HG03066 (cell line): ENCODE results near the gene GSTT2B.
"Not testable (repeated sequence)": the region's sequence is repeated elsewhere in the genome, so short reads cannot be mapped to it uniquely, and the experiment has no call there.

ENCODE experiments used
- ATAC-seq: cut with Tn5 transposase; IDR thresholded peaks from one replicate; pipeline ENCODE4 v1.9.1; 2021; ENCODE audit warnings: low read depth; ENCODE audit not compliant: unreplicated experiment

The GSTT2B gene

GRCh38 chr22:23949764-23950163 lies 11.2 kb downstream of the GSTT2B start:
- not testable (repeated sequence) for ATAC-seq

- not testable (repeated sequence) for ATAC-seq
These were observed 13.6 kb downstream of the GSTT2B start for GRCh38 chr22:23947391-23947790.

- not testable (repeated sequence) for ATAC-seq
These were observed 20.8 kb downstream of the GSTT2B start for GRCh38 chr22:23940166-23940565.

DNA sequence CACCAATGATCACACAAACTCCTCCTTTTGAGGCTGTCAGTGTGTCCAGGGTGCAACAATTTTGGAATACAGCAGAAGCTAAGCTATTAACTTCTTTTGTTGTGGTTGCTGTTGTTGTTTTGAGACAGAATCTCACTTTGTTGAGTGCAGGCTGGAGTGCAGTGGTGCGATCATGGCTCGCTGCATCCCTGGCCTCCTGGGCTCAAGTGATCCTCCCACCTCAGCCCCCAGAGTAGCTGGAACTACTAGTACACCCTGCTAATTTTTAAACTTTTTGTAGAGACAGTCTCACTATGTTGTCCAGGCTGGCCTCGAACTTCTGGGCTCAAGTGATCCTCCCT lies 22.0 kb downstream of the GSTT2B start:
- ATAC-seq: no peak

DNA sequence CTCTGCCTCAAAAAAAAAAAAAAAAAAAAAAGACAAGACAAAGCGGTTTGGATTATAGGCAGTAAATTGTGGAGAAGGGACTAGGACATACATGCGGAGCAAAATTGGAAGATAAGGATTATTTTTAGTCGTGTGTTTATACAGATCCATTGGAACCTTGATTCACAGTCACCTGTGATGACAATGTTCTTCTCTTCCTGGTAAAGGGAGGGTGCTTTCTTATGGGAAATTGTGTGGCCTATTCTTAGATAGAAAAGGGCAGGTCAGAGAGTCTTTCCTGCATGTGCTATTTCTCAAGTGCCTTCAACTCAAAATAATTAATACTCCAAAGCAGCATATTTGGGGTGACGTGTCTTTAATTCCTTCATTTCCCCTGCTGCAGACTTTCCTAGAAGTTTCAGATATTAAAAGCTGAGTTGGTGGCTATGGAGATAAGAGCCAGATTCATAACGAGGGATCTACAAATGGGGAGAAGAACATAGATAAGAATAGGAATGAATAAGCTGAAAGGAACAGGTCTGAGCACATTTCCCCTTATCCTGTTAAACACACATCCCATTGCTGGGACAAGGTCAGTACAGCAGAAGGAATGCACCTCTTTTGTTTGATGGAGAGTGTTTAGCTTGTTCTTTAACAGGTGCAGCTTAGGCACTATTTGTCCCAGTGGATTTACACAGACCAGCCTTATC lies 22.5 kb downstream of the GSTT2B start:
- ATAC-seq: no peak

- no peak for ATAC-seq
These were observed 34.4 kb downstream of the GSTT2B start for GRCh38 chr22:23926561-23926960.

DNA sequence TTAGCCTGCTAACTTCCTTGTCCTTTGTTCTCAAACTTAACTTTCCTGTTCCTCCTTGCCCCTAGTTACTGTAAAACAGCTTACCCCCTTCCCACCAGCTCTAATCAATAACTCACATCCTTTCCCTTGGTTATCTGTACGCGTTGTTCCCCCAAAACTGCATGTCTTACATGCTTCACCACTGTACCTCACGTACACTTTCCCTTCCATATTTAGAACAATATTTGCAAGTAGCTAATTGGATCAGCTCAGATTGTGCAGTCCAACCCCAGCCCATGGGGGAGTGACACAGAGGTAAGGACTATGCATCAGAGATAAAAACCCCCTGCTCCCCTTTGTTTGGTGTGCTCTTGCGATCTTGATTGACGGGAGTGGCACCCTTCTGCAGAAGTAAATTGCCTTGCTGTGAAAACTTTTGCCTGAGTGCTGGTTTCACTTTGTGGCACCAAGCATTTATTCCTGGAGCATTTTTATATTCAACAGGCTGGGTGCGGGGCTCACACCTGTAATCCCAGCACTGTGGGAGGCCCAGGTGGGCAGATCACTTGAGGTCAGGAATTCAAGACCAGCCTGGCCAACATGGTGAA lies 35.9 kb downstream of the GSTT2B start:
- no peak for ATAC-seq

- ATAC-seq: no peak
These were observed 38.1 kb downstream of the GSTT2B start for GRCh38 chr22:23922921-23923320.

- not testable (repeated sequence) for ATAC-seq
These were observed 39.3 kb downstream of the GSTT2B start for GRCh38 chr22:23921586-23922201.

- ATAC-seq: not testable (repeated sequence)
These were observed 40.8 kb downstream of the GSTT2B start for GRCh38 chr22:23920267-23920611.

- ATAC-seq: no peak
These were observed 45.7 kb downstream of the GSTT2B start for GRCh38 chr22:23915290-23915689.

DNA sequence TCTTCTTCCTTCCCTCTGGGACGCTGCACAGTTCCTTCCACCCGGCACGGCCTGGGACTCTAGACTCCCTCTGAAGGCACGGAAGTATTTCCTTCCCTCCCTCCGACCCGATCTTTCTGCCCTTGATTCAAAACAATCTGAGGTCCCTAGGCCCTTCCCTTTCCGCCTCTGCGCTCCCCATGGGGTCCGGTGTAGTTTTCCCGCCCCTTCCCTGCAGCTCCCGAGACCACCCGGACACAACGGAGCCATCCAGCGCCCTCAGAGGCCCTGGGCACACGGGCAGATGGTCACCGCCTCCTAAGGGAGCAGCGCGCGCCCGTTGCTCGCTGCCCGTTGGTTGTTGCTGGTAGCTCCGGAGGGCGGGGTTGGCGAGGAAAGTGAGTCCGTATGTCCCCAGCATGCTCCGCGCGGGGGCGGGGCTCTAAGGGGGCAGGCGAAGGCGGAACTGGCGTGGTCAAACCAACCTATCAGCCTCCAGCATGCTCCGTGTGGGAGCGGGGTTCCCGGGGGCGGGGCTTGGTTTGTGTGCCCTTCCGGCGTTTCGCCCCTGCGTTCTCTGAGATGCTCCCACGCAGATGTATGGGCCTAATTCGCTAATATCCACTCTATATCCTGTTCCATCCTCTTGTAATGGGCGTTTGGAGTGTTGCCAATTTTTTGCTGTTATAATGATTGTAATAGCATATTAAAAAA lies 47.2 kb downstream of the GSTT2B start:
- ATAC-seq: peak; percentile 90

DNA sequence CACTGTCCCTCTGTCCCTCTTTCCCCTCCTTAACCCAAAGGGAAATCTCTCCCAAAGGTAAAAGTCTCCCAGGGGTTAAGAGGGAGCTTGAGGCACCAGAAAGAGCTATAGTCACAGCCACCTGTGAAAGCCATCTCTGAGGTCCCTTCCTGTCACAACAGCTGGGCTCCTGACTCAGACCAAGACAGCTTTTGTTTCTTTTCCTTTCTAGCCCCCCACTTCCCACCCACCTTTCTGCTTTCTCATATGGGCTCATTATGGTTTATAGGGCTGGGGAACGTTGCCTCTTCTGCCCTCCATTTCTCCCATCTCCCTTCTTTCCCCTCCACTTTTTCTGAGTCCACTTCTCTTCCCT lies 47.7 kb downstream of the GSTT2B start:
- ATAC-seq: peak; percentile 35

- no peak for ATAC-seq
These were observed 48.6 kb downstream of the GSTT2B start for GRCh38 chr22:23912293-23912903.

DNA sequence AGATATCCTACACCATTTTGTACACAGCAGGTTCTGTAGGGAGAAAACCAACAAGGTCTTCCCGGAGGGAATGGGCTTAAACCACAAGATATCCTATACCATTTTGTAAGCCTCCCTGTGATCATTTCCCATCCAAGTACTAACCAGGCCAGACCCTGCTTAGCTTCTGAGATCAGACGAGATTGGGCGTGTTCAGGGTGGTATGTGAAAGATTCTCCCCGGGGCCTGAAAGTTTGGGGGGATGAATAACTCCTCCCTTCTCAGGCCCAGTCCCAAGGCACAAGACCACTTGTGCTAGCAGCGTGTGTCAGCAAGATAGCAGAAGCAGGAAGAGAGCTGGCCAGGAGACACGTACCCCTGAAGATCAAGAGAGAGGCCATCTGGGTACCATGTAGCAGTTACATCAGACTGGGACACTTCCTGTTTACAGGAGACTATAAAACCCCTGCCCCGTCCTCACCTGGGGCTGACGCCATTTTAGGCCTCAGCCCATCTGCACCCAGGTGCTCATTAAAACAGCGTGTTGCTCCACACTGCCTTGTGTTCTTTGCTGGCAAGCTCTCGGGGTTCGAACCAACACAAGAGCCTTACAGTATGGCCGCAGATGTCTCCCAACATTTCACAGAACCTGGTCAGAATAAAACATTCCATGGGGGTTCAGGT lies 49.5 kb downstream of the GSTT2B start:
- ATAC-seq: no peak

DNA sequence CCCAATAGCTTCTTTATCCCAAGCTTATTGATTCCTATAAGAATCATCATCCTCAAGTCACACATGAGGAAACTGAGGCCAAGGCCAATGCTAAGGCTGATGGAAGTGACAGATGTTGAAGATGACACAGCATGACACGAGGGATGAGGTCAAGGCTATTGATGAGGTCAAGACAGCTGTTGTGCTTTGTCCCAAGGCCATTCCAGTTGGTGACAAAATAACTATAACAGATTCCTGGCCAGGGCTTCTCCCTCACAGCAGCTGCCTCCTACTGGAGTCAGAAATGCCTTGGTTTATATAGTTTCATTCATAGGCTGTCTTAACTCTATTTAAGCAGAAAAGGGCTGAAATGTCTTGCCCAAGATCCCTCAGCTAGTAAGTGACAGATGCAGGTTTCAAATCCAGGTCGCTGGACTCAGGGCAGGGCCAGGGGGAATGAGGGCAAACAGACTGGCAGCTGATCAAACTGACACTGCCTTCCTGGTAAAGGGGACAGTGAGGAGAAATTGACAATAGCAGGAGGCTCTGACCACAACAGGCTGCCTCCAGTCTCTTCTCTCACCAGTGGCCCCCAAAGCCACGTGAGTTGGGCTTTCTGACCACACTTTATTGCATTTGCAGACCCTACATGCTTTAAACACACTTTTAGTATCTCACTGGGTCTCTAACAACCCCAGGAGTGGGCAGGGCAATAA lies 50.4 kb downstream of the GSTT2B start:
- ATAC-seq: no peak

- no peak for ATAC-seq
These were observed 51.6 kb downstream of the GSTT2B start for GRCh38 chr22:23909296-23909898.

- ATAC-seq: no peak
These were observed 52.3 kb downstream of the GSTT2B start for GRCh38 chr22:23908587-23909205.

DNA sequence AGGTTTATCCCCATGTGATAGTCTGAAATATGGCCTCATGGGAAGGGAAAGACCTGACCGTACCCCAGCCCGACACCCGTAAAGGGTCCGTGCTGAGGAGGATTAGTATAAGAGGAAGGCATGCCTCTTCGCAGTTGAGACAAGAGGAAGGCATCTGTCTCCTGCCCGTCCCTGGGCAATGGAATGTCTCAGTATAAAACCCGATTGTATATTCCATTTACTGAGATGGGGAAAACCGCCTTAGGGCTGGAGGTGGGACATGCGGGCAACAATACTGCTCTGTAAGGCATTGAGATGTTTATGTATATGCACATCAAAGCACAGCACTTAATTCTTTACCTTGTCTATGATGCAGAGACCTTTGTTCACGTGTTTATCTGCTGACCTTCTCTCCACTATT lies 53.6 kb downstream of the GSTT2B start:
- not testable (repeated sequence) for ATAC-seq
